Breast epithelium (tissue), 4 donors: Measurements from ENCODE around the gene STRN4. TPM values are rescaled to one million over a fixed set of nuclear protein-coding genes. Genes with fewer than 3 reads are reported as not detected.

Source experiments
- DNase-seq, 2 donors: peaks; one replicate each; pipeline ENCODE4 v3.0.0-alpha.2; 2019; ENCODE audit warnings: low spot score in 2 of 2
- H3K27ac ChIP-seq, 2 donors: fragments of 200-600 bp; sonication (generic) in 1 of 2; one replicate each; pipeline ENCODE4 v1.5.1; 2016 to 2019; ENCODE audit warnings: mild to moderate bottlenecking in 1 of 2
- H3K27me3 ChIP-seq, 2 donors: fragments of 200-600 bp; sonication (generic) in 1 of 2; one replicate each; pipeline versions ENCODE4 v1.5.1 to v1.6.0; 2017 to 2019; ENCODE audit warnings: control low read depth in 1 of 2, mild to moderate bottlenecking in 1 of 2
- H3K36me3 ChIP-seq: fragments of 200-600 bp; one replicate; pipeline ENCODE4 v1.5.1; 2019
- H3K4me1 ChIP-seq, 2 donors: fragments of 200-600 bp; sonication (generic); one replicate each; pipeline ENCODE4 v1.5.1; 2016 to 2019; ENCODE audit warnings: control low read depth in 1 of 2
- H3K4me3 ChIP-seq, 3 donors: fragments of 200-600 bp; sonication (generic); 1 replicate in 2 of 3; 2 replicates in 1 of 3; pipeline ENCODE4 v1.5.1; 2016 to 2019; ENCODE audit warnings: mild to moderate bottlenecking in 3 of 3, moderate library complexity in 2 of 3
- H3K9me3 ChIP-seq, 2 donors: fragments of 200-600 bp; sonication (generic) in 1 of 2; one replicate each; pipeline ENCODE4 v1.5.1; 2016 to 2019; ENCODE audit warnings: control low read depth in 1 of 2
- CTCF ChIP-seq, 3 donors: fragments of 450-650 bp; IDR thresholded peaks; one replicate each; pipeline ENCODE4 v1.5.1; 2016 to 2017; ENCODE audit warnings: antibody characterized with exemption in 3 of 3, mild to moderate bottlenecking in 3 of 3, moderate library complexity in 3 of 3
- POLR2A ChIP-seq: fragments of 450-650 bp; IDR thresholded peaks from one replicate; pipeline ENCODE4 v1.6.1; 2016; ENCODE audit warnings: antibody characterized with exemption, mild to moderate bottlenecking, moderate library complexity
- POLR2AphosphoS5 ChIP-seq, 3 donors: sonication (generic); formaldehyde crosslinking; IDR thresholded peaks; one replicate each; pipeline ENCODE4 v1.6.1; 2017; ENCODE audit warnings: antibody characterized with exemption in 3 of 3
- intact Hi-C: fragments of 100-400 bp; cut with DNase I; formaldehyde crosslinking; loops from one replicate; pipeline ENCODE4 v1.15.1; 2023; ENCODE audit warnings: low total_unique reads
- total RNA-seq, 3 donors: library from RNA; depleted of rRNA; stranded (reverse); fragments of >200 nt; gene quantifications; one replicate each; pipeline ENCODE4 v1.1.0, GENCODE V29; 2016

Gene STRN4
- 10 to 100 TPM; 45.0 to 57.0 (median 53.7) TPM for total RNA-seq

GRCh38 chr19:46746281-46747057, at the start of gene STRN4:
Gene STRN4 (minus strand): TSS chr19:46746450. CDS start chr19:46746430, 20 bp downstream.
- Histone ChIP-seq H3K4me1 (peaks cover 0 to 4% of the 10 kb centered on the region in 2 donors), H3K9me3 (no peaks in the 10 kb centered on the region), H3K27me3 (no peaks in the 10 kb centered on the region), H3K4me3 (peak within 1 kb of the TSS; percentile 94 to 99 (median 94)), H3K36me3 (no peaks in the 10 kb centered on the region), H3K27ac (peak within 1 kb of the TSS; percentile 91 to 95)
- intact Hi-C loops, result loop anchor here (1.0 kb wide), 1 partner anchor 99 kb away; no protein-coding TSS in a partner anchor
- no peak for TF ChIP-seq POLR2AphosphoS5 (IDR thresholded peaks at IDR 0.05)
- no peak for TF ChIP-seq CTCF (IDR thresholded peaks at IDR 0.05)
- no peak for TF ChIP-seq POLR2A
- no peak for DNase-seq

GRCh38 chr19:46791944-46792343, 45.7 kb upstream of the STRN4 start:
- no peaks in the 10 kb centered on the region for H3K4me1 ChIP-seq
- H3K27ac ChIP-seq, result no peak overlapping the region
- no peak overlapping the region for H3K4me3 ChIP-seq
- H3K36me3 ChIP-seq, result no peaks in the 10 kb centered on the region
- TF ChIP-seq POLR2AphosphoS5 (IDR thresholded peaks at IDR 0.05) (no peak), CTCF (IDR thresholded peaks at IDR 0.05) (no peak), POLR2A (no peak)
- intact Hi-C loops, result no loop called here
- no peak for DNase-seq
- no peaks in the 10 kb centered on the region for H3K27me3 ChIP-seq
- H3K9me3 ChIP-seq, result no peaks in the 10 kb centered on the region

GRCh38 chr19:46789371-46789770, 43.1 kb upstream of the STRN4 start:
- H3K27ac ChIP-seq, result peak overlapping the region in 1 of 2 donors; percentile 90
- intact Hi-C loops, result no loop called here
- H3K36me3 ChIP-seq, result no peaks in the 10 kb centered on the region
- TF ChIP-seq POLR2A, result no peak
- no peak for TF ChIP-seq POLR2AphosphoS5 (IDR thresholded peaks at IDR 0.05)
- TF ChIP-seq CTCF (IDR thresholded peaks at IDR 0.05), result no peak
- peaks cover under 1 to 7% of the 10 kb centered on the region in 2 donors for H3K4me1 ChIP-seq
- H3K27me3 ChIP-seq, result no peaks in the 10 kb centered on the region
- no peaks in the 10 kb centered on the region for H3K9me3 ChIP-seq
- no peak overlapping the region for H3K4me3 ChIP-seq
- DNase-seq, result no peak

- DNase-seq, result no peak
- Histone ChIP-seq H3K36me3 (no peaks in the 10 kb centered on the region), H3K27me3 (no peaks in the 10 kb centered on the region), H3K4me3 (peak overlapping the region in 2 of 3 donors; percentile 94 to 95), H3K27ac (peak overlapping the region; percentile 90 to 93), H3K9me3 (no peaks in the 10 kb centered on the region), H3K4me1 (peaks cover 4 to 10% of the 10 kb centered on the region in 2 donors)
- no peak for TF ChIP-seq POLR2A
- TF ChIP-seq CTCF (IDR thresholded peaks at IDR 0.05), result no peak
- TF ChIP-seq POLR2AphosphoS5 (IDR thresholded peaks at IDR 0.05), result no peak
- intact Hi-C loops, result no loop called here
Observed at GRCh38 chr19:46788968-46789338, 42.7 kb upstream of the STRN4 start.

- intact Hi-C loops, result no loop called here
- no peaks in the 10 kb centered on the region for H3K9me3 ChIP-seq
- peaks cover 8 to 14% of the 10 kb centered on the region in 2 donors for H3K4me1 ChIP-seq
Observed at GRCh38 chr19:46788262-46788967, 42.2 kb upstream of the STRN4 start, which contains the start of gene SLC1A5. Gene SLC1A5 (minus strand): TSS chr19:46788594. CDS start chr19:46787965, 629 bp downstream.

More at GRCh38 chr19:46788262-46788967, 42.2 kb upstream of the STRN4 start, which contains the start of gene SLC1A5:
- DNase-seq, result peak; percentile 96 to 97
- Histone ChIP-seq H3K4me3 (peak within 1 kb of the TSS; percentile 92 to 95 (median 94)), H3K27me3 (no peaks in the 10 kb centered on the region), H3K27ac (peak within 1 kb of the TSS; percentile 90 to 93), H3K36me3 (no peaks in the 10 kb centered on the region)
- TF ChIP-seq POLR2A, result peak; percentile 94
- peak; percentile 95 to 97 (median 97) for TF ChIP-seq POLR2AphosphoS5 (IDR thresholded peaks at IDR 0.05)
- TF ChIP-seq CTCF (IDR thresholded peaks at IDR 0.05), result no peak
